Muscle layer of colon (tissue), 2 donors: ENCODE measurements around the gene CPTP.

Source experiments
- H3K27ac ChIP-seq: one replicate; pipeline ENCODE4 v1.7.0; 2013; ENCODE audit warnings: low read depth, mild to moderate bottlenecking, low read length, moderate library complexity
- H3K27me3 ChIP-seq, 2 donors: one replicate each; pipeline ENCODE4 v1.7.0; 2013; ENCODE audit warnings: low read length in 2 of 2, mild to moderate bottlenecking in 2 of 2; ENCODE audit not compliant: insufficient read depth in 2 of 2, control insufficient read depth in 1 of 2
- H3K36me3 ChIP-seq: one replicate; pipeline ENCODE4 v1.7.0; 2013; ENCODE audit warnings: mild to moderate bottlenecking, low read length; ENCODE audit not compliant: insufficient read depth
- H3K4me1 ChIP-seq: one replicate; pipeline ENCODE4 v1.7.0; 2013; ENCODE audit warnings: mild to moderate bottlenecking, low read length; ENCODE audit not compliant: insufficient read depth
- H3K4me3 ChIP-seq, 2 donors: one replicate each; pipeline ENCODE4 v1.7.0; 2013; ENCODE audit warnings: low read length in 2 of 2, low read depth in 1 of 2, mild to moderate bottlenecking in 1 of 2, moderate library complexity in 1 of 2
- H3K9ac ChIP-seq: one replicate; pipeline ENCODE4 v1.7.0; 2013; ENCODE audit warnings: low read length
- H3K9me3 ChIP-seq: one replicate; pipeline ENCODE4 v1.7.0; 2013; ENCODE audit warnings: mild to moderate bottlenecking, low read length
- donor health status: abdominal sarcoma.
- donor health status: Adenocarcinoma of cecum.

CPTP gene

DNA sequence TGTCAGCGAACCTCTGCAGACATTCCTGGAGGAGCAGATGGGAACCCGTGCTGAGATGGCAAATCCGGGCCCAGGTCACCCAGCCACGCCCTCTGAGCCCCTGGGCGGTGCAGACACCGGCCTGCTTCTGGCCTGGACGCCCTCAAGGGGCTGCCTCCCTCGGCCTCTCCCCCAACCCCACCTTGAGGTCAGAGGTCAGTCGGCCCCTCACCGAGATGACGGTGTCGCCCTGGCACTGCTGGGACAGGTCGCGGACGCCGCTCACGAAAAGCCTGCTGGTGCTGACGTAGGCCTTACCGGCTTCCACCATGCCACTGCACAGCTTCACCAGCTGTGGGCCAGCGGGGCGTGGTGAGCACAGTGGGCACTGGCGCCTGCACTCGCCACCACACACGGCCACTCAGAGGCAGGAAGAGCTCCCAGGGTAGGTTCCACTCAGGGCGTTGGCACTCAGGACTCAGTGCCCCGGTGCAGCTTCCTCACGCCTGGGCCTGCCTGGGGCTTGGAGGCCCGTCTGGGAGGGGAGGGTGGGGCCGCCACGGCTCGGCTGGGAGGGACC, 21.6 kb upstream of the CPTP start:
- H3K9me3 ChIP-seq: no peaks in the 10 kb centered on the region
- H3K9ac ChIP-seq: no peak overlapping the region
- H3K36me3 ChIP-seq: no peaks in the 10 kb centered on the region
- no peaks in the 10 kb centered on the region for H3K27me3 ChIP-seq
- peaks cover 22% of the 10 kb centered on the region for H3K4me1 ChIP-seq
- no peak overlapping the region for H3K27ac ChIP-seq
- H3K4me3 ChIP-seq: no peak overlapping the region

DNA sequence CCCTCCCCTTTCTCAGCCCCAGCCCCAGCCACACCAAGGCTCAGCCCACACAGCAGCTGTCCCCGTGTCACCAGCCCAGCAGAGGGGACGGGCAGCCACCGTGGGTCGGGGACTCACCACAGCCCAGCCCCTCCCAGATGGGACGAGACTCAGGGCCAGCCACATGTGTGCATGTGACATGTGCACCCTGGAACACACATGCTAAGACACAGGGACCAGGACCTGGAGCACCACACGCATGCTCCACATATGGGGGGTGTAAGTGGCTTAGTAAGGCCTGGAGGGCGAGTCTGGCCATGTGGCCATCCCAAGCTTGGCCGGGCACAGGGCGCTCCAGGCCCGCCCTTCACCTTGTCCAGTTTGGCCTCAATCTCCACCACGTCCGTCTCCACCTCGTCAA, 20.9 kb upstream of the CPTP start:
- no peak overlapping the region for H3K9ac ChIP-seq

DNA sequence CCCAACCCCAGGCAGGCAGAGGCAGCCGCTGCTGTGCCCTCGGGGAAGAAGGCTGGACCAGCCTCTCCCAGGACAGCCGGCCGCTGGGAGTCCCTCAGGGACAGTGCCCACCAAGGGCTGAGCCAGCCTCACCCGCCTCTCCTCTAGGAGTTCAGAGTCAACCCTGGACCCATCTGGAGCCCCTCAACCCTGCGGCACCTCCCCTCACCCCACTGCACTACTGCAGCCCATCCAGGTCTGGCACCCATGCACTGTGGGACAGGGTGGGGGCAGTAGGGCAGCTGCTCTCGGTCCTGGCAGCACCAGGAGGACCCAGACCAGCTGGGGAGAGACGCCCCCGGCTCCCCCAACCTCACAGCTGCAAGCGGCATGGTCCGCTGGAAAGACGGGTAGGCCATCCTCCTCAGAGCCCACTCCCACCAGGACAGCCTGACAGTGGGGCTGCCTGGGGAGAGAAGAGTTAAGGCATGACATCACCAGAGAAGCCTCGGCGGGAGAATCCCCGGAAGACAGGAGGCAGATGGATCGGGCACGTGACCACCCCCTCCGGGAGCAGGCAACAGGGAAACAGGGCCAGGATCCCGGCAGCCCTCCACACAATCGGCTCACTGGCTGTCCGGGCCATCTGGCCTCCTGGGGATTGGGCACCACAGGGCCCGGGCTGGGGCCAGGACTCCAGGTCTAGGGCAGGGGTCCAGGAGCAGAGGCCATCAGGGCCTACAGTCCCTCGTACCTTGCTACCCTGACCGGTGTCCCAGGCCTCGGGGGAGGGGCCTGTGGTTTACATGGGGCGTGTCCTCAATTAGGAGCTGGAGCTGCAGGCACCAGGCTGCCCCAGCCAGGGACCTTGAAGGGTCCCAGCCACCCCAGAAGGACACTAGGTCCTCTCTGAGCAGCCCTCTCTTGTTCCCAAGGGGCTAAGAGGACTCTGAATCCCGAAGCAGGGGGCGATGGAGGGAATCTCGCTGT, 20.0 kb upstream of the CPTP start:
- Histone ChIP-seq H3K27me3 (no peaks in the 10 kb centered on the region), H3K36me3 (no peaks in the 10 kb centered on the region), H3K27ac (peak overlapping the region; percentile 75), H3K4me3 (peak overlapping the region; percentile 47 to 85), H3K4me1 (peaks cover 23% of the 10 kb centered on the region), H3K9me3 (no peaks in the 10 kb centered on the region), H3K9ac (peak overlapping the region; percentile 60)

More for the DNA sequence above, 20.9 kb upstream of the CPTP start:
- H3K36me3 ChIP-seq: no peaks in the 10 kb centered on the region
- H3K4me1 ChIP-seq: peaks cover 22% of the 10 kb centered on the region
- H3K27me3 ChIP-seq: no peaks in the 10 kb centered on the region
- H3K9me3 ChIP-seq: no peaks in the 10 kb centered on the region
- peak overlapping the region in 1 of 2 donors; percentile 85 for H3K4me3 ChIP-seq
- H3K27ac ChIP-seq: peak overlapping the region; percentile 14

DNA sequence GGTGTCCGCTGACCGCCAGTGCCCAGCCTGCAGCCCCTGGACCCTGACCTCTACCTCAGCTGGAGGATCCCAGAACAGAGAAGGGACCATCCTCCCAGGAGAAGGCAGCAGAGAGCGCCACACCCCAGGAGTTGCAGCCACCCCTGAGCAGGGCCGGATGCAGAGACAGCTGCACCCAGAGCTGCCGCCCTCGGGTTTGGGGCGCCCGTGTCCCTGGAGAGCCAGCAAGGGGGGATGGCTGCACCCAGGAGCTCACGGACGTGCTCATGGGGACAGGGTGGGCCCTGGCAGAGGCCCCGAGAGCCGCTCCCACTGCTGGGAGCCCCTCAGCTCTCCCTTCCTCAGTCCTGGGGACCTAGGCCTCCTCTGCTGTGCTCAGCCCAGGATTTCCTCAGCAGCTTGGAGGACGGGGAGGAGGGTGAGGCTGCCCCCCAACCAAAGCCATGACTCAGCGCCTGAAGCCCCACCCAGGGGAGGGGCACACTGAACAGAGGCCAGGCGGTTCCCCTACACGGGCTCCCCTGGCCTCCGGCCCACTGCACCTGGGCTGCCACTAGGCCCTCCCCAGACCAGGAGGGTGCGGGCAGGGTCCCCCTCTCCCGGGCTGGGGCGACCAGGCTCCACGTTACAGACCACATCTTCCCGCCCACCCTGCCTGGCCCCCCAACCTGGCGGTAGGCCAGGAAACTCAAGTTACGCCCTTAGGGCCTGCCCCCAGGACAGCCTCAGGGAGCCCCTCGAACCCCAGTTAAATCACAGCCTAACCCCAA, 19.1 kb upstream of the CPTP start:
- H3K27me3 ChIP-seq: no peaks in the 10 kb centered on the region
- peak overlapping the region; percentile 40 to 85 for H3K4me3 ChIP-seq
- H3K9ac ChIP-seq: peak overlapping the region; percentile 22
- H3K9me3 ChIP-seq: no peaks in the 10 kb centered on the region
- H3K27ac ChIP-seq: peak overlapping the region; percentile 75
- peaks cover 6% of the 10 kb centered on the region for H3K36me3 ChIP-seq
- peaks cover 26% of the 10 kb centered on the region for H3K4me1 ChIP-seq

DNA sequence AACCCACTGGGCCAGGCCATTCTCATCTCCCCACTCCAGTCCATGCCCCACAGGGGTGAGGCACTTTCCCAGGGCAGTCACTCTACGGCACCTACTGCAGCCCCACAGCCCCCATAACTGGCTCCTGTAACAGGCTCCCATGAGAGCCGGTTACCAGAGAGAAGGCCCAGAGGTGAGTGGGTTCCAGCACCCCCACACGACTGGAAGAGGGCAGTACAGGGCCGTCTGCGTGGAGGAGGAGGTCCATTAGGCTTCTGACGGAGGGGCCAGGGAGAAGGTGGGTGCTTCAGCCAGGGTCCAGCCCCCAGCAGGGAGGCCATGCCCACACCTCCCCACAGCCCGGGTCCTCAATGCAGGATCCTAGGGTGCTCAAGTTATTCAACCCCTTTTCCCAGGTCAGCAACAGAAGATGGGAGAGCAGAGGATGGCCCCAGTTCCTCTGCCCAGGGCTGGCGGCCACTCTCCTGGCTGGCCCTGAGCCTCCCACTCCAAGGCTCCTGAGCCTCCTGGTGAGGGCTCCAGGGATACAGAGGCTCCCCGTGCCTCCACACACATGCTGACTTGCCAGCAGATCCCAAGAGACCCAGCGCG, 18.4 kb upstream of the CPTP start:
- peak overlapping the region; percentile 4 for H3K9ac ChIP-seq
- peak overlapping the region; percentile 75 for H3K27ac ChIP-seq
- no peaks in the 10 kb centered on the region for H3K9me3 ChIP-seq
- peak overlapping the region; percentile 40 to 85 for H3K4me3 ChIP-seq
- H3K27me3 ChIP-seq: no peaks in the 10 kb centered on the region
- H3K36me3 ChIP-seq: peaks cover 9% of the 10 kb centered on the region
- peaks cover 26% of the 10 kb centered on the region for H3K4me1 ChIP-seq

DNA sequence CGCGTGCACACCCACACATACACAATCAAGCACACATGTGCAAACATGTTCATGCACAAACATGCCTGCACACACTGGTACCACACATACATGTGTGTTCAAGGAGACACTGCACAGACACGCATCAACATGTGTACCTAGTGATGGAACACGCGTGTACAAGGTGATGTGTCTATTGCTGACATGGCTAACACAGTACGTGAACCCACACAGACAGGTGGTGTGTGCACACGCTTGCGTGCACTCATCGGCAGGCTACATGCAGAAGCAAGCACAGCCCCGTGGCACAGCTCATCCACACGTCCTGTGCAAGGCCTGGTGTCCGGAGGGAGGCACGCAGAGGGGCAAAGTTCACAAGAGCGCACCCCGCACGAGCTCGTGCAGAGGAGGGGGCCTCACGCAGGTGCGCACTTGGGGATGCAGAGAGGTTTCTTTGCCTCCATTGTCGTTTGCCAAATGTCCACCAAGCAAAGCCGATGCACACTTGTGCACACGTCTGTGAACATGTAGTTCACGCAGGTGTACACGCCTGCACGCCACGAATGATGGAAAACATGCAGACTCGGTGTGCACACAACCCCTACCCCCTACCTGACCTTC, 17.8 kb upstream of the CPTP start:
- peak overlapping the region; percentile 85 to 98 for H3K4me3 ChIP-seq
- H3K4me1 ChIP-seq: peaks cover 26% of the 10 kb centered on the region
- H3K9ac ChIP-seq: peak overlapping the region; percentile 4
- H3K9me3 ChIP-seq: no peaks in the 10 kb centered on the region
- no peaks in the 10 kb centered on the region for H3K27me3 ChIP-seq
- H3K27ac ChIP-seq: peak overlapping the region; percentile 92
- H3K36me3 ChIP-seq: peaks cover 15% of the 10 kb centered on the region

DNA sequence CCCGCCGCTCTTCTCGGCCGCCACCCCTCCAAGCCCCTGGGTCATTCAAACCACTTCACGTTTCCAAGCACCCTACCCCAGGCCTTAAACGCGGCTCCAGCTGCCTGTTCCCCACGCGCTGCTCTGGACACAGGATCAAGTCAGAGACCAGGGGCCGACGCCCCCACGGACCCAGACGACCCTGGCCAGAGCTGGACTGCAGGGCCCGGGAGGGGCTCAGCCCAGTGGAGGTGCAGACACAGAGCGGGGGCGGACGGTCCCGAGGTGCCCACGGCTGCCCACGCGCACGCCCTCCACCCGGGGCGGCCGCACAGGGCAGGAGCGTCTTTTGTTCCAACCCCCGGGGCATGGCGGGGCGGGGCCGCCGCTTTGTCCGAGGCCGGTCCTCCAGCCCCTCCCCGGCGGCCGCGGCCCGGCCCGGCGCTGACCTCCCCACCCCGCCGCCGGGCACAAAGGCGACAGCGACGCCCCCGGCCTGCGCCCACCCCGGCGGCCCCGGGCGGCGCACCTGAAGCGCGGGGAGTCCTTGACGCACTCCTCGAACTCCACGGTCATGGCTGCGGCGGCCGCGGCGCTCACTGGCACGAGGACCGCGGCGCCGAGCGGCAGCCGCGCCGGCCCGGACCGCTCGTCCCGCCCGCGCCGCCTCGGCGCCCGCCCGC, 17.2 kb upstream of the CPTP start:
- H3K27ac ChIP-seq: peak overlapping the region; percentile 92
- no peaks in the 10 kb centered on the region for H3K9me3 ChIP-seq
- H3K27me3 ChIP-seq: no peaks in the 10 kb centered on the region
- no peak overlapping the region for H3K9ac ChIP-seq
- peaks cover 26% of the 10 kb centered on the region for H3K4me1 ChIP-seq
- H3K36me3 ChIP-seq: peaks cover 16% of the 10 kb centered on the region
- H3K4me3 ChIP-seq: peak overlapping the region; percentile 85 to 98

DNA sequence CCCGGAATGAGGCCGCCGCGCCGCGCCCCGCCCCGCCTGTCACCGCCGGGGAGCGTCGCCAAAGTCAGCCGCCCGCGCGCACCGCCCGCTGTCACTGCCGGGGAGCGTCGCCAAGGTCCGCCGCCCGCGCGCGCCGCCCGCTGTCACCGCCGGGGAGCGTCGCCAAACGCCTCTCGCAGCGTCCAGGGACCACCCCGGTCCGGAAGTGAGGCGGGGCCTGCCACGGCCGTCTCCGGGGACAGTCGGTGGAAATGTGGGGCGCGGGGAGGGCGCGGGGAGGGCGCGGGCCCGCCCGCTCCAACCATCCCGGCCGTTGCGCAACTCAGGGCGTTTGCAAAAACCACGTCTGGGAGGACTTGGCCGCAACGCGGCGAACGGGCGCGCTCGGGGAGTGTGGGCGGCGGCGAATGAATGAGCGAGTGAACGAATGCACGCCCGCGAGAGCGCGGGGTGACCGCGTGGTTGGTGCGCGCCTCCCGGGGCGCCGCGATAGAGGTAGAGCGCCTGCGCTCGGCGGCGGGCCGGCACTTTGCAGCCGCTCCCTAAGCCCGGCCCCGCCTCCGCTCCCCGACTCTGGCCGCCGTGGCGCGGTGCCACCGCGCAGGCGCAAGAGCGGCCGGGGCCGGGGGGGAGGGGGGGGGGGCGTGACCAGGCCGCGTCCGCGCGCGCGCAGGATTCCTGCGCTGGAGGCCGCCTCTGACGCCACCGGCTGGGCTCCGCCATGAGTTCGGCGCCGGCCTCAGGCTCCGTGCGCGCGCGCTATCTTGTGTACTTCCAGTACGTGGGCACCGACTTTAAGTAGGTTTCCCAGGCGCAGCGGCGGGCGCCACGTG, 16.5 kb upstream of the CPTP start, which contains the start of the genes ACAP3 and PUSL1:
TSS of gene ACAP3 (minus strand) at position 8 of the 833 bp plus-strand sequence. CDS start 115 bp downstream, outside the sequence.
TSS of gene PUSL1 (plus strand) at position 675 of the 833 bp plus-strand sequence. CDS start at position 722, 47 bp downstream.
- peaks cover 26% of the 10 kb centered on the region for H3K4me1 ChIP-seq

DNA sequence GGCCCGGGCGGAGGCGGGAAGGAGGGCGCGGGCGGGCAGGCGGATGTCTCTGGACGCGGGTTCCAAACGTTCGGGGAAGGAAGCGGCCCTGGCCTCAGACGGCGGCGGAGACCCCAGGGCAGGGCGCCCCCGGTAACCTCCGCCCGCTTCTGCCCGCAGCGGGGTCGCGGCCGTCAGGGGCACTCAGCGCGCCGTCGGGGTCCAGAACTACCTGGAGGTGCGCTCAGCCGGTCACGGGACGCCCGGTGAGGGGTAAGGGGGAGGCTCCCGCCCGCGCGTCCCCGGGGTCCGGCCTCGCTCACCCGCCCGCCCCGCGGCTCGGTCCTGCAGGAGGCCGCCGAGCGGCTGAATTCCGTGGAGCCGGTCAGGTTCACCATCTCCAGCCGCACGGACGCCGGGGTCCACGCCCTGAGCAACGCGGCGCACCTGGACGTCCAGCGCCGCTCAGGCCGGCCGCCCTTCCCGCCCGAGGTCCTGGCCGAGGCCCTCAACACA, 15.8 kb upstream of the CPTP start:
- Histone ChIP-seq H3K27me3 (no peaks in the 10 kb centered on the region), H3K4me3 (peak overlapping the region; percentile 59 to 91), H3K9ac (no peak overlapping the region), H3K4me1 (peaks cover 26% of the 10 kb centered on the region), H3K36me3 (peaks cover 27% of the 10 kb centered on the region), H3K9me3 (no peaks in the 10 kb centered on the region), H3K27ac (peak overlapping the region; percentile 91)

More for the DNA sequence above, 16.5 kb upstream of the CPTP start, which contains the start of the genes ACAP3 and PUSL1:
- Histone ChIP-seq H3K36me3 (peaks cover 23% of the 10 kb centered on the region), H3K27me3 (no peaks in the 10 kb centered on the region), H3K27ac (peak within 1 kb of the TSS; percentile 99), H3K4me3 (peak within 1 kb of the TSS; percentile 85 to 98), H3K9me3 (no peaks in the 10 kb centered on the region), H3K9ac (peak within 1 kb of the TSS; percentile 4)
